Neural progenitor cell (in vitro differentiated cells): ENCODE results near the gene PRSS38.

Experiments
- EZH2phosphoT487 ChIP-seq: fragments of 200-600 bp; sonication (generic); IDR thresholded peaks from 2 replicates; pipeline ENCODE4 v1.6.1; 2017; ENCODE audit warnings: antibody characterized with exemption
- TF ChIP-seq, protein P1 (sequence below): fragments of 200-600 bp; sonication (generic); IDR thresholded peaks from 2 replicates; pipeline ENCODE4 v1.5.1; 2017; ENCODE audit warnings: antibody characterized with exemption, mild to moderate bottlenecking

DNA sequence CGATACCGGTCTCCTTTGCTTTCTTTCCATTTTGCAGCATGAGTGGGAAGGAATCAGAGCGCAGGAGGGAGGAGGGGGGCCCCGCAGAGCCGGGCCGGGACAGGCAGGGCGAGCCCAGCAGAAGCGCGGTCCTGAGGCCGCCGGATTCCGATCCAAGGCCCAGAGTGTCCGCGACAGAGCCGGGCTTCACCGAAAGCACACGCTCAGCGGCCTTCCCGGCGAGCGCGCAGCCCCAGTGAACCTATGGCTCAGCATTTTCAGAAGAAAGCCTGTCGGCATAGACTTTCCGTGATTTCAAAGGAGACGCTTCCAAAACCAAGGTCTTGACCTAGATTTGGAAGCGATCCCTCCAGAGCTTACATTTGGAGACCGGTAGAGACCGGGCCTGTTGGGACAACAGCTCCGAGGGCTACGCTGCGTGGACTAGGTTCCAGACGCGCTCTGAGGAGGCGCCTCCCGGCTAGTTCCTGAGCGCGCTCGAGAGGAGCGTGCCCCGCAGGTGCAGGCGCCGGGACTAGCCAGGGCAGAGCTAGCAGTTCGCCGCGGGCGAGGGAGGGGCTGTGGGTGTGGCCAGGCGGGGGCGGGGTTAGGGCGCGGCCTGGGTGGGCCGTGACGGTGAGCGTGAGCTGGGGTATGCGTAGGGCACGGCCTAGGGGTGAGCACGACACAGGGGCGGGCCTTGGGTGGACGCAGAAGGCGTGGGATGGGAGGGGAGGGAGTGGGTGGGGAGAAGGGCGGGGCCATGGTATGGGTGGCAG, 27.8 kb upstream of the PRSS38 start:
- peak; percentile 19 for TF ChIP-seq EZH2phosphoT487
- TF ChIP-seq, protein P1, sequence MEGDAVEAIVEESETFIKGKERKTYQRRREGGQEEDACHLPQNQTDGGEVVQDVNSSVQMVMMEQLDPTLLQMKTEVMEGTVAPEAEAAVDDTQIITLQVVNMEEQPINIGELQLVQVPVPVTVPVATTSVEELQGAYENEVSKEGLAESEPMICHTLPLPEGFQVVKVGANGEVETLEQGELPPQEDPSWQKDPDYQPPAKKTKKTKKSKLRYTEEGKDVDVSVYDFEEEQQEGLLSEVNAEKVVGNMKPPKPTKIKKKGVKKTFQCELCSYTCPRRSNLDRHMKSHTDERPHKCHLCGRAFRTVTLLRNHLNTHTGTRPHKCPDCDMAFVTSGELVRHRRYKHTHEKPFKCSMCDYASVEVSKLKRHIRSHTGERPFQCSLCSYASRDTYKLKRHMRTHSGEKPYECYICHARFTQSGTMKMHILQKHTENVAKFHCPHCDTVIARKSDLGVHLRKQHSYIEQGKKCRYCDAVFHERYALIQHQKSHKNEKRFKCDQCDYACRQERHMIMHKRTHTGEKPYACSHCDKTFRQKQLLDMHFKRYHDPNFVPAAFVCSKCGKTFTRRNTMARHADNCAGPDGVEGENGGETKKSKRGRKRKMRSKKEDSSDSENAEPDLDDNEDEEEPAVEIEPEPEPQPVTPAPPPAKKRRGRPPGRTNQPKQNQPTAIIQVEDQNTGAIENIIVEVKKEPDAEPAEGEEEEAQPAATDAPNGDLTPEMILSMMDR = no peak
